Measurements from ENCODE around the gene ZNF516.

ZNF516 gene

DNA sequence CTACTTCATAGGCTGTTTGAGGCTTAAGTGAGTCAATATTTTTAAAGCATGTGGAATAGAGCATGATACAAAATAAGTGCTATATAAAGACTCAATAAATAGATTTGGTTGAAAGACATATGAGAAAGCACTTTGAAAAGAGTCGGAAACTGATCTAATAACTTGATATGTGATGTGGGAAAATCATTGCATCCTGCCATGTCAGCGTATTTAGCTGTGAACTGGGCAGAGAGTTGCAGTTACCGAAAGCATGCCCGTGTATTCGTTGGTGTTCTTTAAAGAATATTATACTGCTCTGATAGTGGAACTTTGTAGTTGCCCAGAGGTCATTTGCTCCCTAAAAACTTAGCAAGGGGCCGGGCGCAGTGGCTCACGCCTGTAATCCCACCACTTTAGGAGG lies 37.8 kb upstream of the ZNF516 start:
- Histone ChIP-seq H3K27ac (replicated peaks) (no peak overlapping the region), H3K27me3 (ENCODE audit: insufficient read depth, poor library complexity, severe bottlenecking) (no peaks in the 10 kb centered on the region), H3K4me3 (replicated peaks; ENCODE audit: insufficient read depth, low read length) (no peak overlapping the region)
- DNase-seq (ENCODE audit: low read depth in 1 of 2, low spot score in 1 of 2), result no peak
- TF ChIP-seq SPI1 (IDR thresholded peaks at IDR 0.05; ENCODE audit: borderline replicate concordance, low read depth), result no peak
- TF ChIP-seq, protein P1, sequence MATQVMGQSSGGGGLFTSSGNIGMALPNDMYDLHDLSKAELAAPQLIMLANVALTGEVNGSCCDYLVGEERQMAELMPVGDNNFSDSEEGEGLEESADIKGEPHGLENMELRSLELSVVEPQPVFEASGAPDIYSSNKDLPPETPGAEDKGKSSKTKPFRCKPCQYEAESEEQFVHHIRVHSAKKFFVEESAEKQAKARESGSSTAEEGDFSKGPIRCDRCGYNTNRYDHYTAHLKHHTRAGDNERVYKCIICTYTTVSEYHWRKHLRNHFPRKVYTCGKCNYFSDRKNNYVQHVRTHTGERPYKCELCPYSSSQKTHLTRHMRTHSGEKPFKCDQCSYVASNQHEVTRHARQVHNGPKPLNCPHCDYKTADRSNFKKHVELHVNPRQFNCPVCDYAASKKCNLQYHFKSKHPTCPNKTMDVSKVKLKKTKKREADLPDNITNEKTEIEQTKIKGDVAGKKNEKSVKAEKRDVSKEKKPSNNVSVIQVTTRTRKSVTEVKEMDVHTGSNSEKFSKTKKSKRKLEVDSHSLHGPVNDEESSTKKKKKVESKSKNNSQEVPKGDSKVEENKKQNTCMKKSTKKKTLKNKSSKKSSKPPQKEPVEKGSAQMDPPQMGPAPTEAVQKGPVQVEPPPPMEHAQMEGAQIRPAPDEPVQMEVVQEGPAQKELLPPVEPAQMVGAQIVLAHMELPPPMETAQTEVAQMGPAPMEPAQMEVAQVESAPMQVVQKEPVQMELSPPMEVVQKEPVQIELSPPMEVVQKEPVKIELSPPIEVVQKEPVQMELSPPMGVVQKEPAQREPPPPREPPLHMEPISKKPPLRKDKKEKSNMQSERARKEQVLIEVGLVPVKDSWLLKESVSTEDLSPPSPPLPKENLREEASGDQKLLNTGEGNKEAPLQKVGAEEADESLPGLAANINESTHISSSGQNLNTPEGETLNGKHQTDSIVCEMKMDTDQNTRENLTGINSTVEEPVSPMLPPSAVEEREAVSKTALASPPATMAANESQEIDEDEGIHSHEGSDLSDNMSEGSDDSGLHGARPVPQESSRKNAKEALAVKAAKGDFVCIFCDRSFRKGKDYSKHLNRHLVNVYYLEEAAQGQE (IDR thresholded peaks at IDR 0.05; ENCODE audit: insufficient replicate concordance, low read depth), result no peak
- TF ChIP-seq, protein P2, sequence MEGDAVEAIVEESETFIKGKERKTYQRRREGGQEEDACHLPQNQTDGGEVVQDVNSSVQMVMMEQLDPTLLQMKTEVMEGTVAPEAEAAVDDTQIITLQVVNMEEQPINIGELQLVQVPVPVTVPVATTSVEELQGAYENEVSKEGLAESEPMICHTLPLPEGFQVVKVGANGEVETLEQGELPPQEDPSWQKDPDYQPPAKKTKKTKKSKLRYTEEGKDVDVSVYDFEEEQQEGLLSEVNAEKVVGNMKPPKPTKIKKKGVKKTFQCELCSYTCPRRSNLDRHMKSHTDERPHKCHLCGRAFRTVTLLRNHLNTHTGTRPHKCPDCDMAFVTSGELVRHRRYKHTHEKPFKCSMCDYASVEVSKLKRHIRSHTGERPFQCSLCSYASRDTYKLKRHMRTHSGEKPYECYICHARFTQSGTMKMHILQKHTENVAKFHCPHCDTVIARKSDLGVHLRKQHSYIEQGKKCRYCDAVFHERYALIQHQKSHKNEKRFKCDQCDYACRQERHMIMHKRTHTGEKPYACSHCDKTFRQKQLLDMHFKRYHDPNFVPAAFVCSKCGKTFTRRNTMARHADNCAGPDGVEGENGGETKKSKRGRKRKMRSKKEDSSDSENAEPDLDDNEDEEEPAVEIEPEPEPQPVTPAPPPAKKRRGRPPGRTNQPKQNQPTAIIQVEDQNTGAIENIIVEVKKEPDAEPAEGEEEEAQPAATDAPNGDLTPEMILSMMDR (IDR thresholded peaks at IDR 0.05; ENCODE audit: insufficient read depth, low read length), result no peak
- no peak for TF ChIP-seq POLR2AphosphoS5 (IDR thresholded peaks at IDR 0.05; ENCODE audit: low read depth)
- no peak for TF ChIP-seq GABPA (IDR thresholded peaks at IDR 0.05; ENCODE audit: low read depth)

DNA sequence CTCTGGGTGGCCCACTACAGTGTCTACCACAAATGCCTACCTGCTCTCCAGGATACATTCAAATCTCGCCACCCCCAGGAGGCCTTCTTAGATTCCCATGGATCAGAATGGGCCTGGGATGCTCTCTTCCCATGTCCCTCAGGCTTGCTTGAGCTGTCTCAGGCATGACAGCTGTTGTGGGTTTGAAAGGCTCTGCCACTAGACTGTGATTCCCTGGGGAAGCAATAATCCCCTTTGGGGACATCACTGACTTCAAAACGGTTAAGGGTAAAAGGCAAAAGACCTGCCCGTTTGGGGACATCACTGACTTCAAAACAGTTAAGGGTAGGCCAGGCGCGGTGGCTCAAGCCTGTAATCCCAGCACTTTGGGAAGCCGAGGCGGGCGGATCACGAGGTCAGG lies 35.8 kb upstream of the ZNF516 start:
- no peak for TF ChIP-seq GABPA (IDR thresholded peaks at IDR 0.05; ENCODE audit: low read depth)
- TF ChIP-seq, protein P2 (IDR thresholded peaks at IDR 0.05; ENCODE audit: insufficient read depth, low read length), result no peak
- TF ChIP-seq, protein P1 (IDR thresholded peaks at IDR 0.05; ENCODE audit: insufficient replicate concordance, low read depth), result no peak
- TF ChIP-seq POLR2AphosphoS5 (IDR thresholded peaks at IDR 0.05; ENCODE audit: low read depth), result no peak
- TF ChIP-seq SPI1 (IDR thresholded peaks at IDR 0.05; ENCODE audit: borderline replicate concordance, low read depth), result no peak
- H3K27ac ChIP-seq (replicated peaks), result no peak overlapping the region
- no peak overlapping the region for H3K4me3 ChIP-seq (replicated peaks; ENCODE audit: insufficient read depth, low read length)
- H3K27me3 ChIP-seq (ENCODE audit: insufficient read depth, poor library complexity, severe bottlenecking), result no peaks in the 10 kb centered on the region
- DNase-seq (ENCODE audit: low read depth in 1 of 2, low spot score in 1 of 2), result no peak

DNA sequence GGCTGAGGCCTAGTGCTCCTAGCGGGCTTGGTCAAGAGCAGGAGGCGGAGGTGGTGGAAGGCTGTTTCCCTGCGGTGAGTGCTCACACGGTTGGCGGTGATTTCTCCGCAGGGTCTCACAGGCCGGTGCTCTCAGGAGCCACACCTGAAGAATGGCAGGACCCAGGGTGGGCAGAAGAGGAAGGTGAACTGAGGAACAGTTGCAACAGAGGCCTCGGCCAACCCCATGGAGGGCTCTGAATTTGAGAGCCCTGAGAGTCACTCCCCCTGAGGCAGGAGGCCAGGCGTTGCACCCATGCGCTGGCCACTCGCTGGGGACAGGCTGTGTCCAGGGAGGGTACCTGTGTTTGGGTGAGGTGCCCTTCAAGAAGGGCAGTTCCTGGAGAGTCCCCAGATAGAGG lies 35.3 kb upstream of the ZNF516 start:
- Histone ChIP-seq H3K27me3 (ENCODE audit: insufficient read depth, poor library complexity, severe bottlenecking) (no peaks in the 10 kb centered on the region), H3K4me3 (replicated peaks; ENCODE audit: insufficient read depth, low read length) (no peak overlapping the region), H3K27ac (replicated peaks) (no peak overlapping the region)
- TF ChIP-seq GABPA (IDR thresholded peaks at IDR 0.05; ENCODE audit: low read depth) (no peak), POLR2AphosphoS5 (IDR thresholded peaks at IDR 0.05; ENCODE audit: low read depth) (no peak), SPI1 (IDR thresholded peaks at IDR 0.05; ENCODE audit: borderline replicate concordance, low read depth) (no peak)
- TF ChIP-seq, protein P2 (IDR thresholded peaks at IDR 0.05; ENCODE audit: insufficient read depth, low read length), result no peak
- DNase-seq (ENCODE audit: low read depth in 1 of 2, low spot score in 1 of 2), result no peak

DNA sequence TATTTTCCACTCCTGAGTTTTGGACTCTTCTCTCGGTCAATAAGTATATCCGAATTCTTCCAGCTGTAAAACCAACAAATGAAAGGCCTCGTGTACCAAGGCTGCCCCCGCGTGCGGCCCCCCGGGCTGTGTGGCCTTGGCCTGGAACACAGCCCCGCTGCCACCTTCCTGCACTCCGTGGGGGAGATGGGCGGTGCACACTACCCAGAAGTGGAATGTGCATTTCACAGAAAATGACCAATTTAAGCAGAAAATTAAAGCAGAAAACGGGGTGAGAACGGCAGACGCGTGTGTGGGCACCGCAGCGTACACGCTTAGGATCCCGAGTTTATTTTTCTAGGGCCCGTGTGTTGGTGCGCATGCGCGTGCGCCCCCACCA lies 34.4 kb upstream of the ZNF516 start:
- Histone ChIP-seq H3K27me3 (ENCODE audit: insufficient read depth, poor library complexity, severe bottlenecking) (no peaks in the 10 kb centered on the region), H3K4me3 (replicated peaks; ENCODE audit: insufficient read depth, low read length) (peak overlapping the region; percentile 21; the same call in 1 of the 2 replicates), H3K27ac (replicated peaks) (peak overlapping the region; percentile 60)
- TF ChIP-seq POLR2AphosphoS5 (IDR thresholded peaks at IDR 0.05; ENCODE audit: low read depth) (no peak), GABPA (IDR thresholded peaks at IDR 0.05; ENCODE audit: low read depth) (no peak), SPI1 (IDR thresholded peaks at IDR 0.05; ENCODE audit: borderline replicate concordance, low read depth) (no peak)
- TF ChIP-seq, protein P1 (IDR thresholded peaks at IDR 0.05; ENCODE audit: insufficient replicate concordance, low read depth), result no peak
- TF ChIP-seq, protein P2 (IDR thresholded peaks at IDR 0.05; ENCODE audit: insufficient read depth, low read length), result no peak
- DNase-seq (ENCODE audit: low read depth in 1 of 2, low spot score in 1 of 2), result no peak
